NCI-H1105 treated with DMSO at 0.1 percent for 48 hours (cell line): ENCODE data around the gene TIMM29.
A peak's percentile ranks its signal among the peaks of the same experiment; 100 is the strongest.
"Not testable (repeated sequence)": the region's sequence is repeated elsewhere in the genome, so short reads cannot be mapped to it uniquely, and the experiment has no call there.

Source experiments
- DNase-seq: peaks from one replicate; lab custom pipeline; 2025; lab: John Stamatoyannopoulos, UW

The TIMM29 gene

DNA sequence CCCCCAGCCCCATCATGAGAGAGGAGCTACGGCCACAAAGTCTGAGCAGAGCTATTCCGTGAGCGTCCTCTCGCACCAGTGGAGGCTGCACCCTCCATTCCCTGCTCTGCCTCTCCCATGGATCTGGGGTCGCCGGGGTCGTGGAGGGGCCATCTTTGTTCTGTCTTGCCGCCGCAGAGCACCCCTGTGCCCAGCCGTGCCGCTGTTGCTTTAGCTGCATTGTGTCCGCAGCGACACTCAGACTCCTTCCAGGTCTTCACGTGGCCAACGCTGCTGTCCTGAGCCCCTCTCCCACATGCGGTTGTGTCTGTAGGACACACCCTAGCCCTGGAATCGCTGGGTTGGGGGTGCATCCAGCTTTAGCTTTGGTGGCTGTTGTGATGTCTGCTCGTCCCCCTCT is 16.0 kb upstream of the TIMM29 start:
- DNase-seq = no peak

DNA sequence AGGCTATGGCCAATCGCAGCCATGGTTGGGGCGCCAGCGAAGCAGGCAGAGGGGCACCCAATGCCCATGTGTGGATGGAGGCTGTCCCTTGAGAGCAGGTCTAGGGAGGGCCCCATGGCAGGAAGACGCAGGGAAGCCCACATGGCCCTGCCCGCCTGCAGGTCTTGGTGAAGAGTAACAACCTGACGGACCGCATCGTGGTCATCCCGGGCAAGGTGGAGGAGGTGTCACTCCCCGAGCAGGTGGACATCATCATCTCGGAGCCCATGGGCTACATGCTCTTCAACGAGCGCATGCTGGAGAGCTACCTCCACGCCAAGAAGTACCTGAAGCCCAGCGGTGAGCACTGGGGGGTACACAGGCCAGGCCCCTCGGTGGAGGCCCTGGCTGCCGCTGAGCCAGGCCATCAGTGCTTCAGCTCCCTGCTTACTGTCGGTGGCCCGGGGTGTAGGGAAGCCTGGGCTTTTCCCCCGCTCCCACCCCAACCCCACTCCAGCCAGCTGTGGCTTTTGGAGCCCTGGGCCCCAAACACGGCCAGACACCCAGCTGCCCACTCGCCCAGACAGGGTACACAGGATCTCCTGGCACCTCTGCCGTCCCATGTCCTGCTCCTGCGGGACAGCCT is 14.8 kb upstream of the TIMM29 start:
- no peak for DNase-seq

DNA sequence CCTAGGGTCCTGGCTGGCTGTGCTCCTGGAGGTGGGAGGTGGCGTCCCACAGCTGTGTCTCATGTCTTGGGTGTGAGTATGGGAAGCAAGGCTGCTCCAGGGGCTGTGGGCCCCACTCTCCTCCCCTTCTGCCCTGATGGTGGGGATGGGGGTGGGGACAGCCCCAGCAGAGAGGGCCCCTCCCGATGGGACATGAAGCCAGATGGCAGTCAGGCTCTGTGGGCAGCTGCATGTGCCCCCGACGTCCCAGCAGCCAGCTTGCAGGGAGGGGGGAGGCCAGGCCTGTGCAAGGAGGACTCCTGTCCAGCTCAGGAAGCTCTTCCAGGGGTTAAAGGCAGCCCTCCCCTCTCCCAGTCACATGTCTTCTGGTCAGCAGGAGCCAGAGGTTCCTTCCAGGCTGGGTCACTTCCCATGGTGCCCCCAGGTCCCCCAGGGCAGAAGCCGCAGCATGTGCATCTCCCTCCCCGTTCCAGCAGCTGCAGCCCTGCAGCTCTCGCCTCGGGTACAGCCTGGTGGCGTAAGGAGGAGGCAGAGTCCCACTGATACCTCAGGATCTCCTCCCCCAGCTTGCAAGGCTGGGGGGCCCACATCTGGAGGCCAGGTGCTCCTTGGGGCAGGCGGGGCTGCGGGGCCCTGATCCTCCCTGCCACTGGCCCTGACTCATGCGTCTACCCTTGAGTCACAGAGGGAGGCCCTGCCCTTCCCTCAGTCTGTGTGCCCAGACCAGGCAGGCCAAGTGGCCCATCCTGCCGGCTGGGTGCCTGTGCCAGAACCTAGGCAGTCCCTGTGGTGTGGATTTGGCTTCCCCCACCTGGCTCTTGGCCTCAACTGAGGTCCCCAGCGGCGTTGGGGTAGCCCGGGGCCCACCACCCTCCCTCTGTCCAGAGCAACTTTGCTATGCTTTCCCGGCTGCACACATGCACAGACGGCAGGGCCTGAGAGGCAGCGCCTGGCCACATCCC is 13.2 kb upstream of the TIMM29 start:
- DNase-seq = no peak

DNA sequence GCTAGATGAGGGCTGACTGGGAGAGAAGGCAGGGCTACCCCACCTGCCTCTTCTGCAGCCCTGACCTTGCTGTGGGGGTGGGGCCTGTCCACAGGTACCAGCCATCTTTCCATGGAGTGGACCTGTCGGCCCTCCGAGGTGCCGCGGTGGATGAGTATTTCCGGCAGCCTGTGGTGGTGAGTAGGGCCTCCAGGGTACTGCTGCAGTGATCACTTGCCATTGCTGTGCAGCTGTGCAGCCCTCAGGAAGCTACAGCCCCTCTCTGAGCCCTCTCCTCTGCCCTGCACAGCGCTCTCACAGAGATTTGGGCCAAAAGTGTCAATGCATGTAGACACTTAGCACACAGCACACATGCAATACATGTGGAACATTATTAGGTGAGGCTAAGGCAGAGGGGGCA is 12.0 kb upstream of the TIMM29 start:
- DNase-seq = no peak

DNA sequence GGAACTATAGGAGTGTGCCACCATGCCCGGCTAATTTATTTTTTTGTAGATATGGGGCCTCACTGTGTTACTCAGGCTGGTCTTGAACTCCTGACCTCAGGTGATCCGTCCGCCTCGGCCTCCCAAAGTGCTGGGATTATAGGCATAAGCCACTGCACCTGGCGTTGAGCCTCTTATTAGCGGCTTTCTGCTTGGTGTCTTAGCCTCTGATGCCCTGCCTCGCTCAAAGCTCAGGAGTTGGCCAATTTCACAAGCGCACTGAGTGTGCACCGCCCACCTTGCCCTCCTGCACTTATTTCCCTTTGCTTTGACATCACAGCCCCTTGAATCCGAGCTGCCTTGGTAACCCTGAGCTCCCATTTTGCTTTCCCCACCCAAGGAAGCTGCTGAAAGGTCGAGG is 10.3 kb upstream of the TIMM29 start:
- DNase-seq = no peak

DNA sequence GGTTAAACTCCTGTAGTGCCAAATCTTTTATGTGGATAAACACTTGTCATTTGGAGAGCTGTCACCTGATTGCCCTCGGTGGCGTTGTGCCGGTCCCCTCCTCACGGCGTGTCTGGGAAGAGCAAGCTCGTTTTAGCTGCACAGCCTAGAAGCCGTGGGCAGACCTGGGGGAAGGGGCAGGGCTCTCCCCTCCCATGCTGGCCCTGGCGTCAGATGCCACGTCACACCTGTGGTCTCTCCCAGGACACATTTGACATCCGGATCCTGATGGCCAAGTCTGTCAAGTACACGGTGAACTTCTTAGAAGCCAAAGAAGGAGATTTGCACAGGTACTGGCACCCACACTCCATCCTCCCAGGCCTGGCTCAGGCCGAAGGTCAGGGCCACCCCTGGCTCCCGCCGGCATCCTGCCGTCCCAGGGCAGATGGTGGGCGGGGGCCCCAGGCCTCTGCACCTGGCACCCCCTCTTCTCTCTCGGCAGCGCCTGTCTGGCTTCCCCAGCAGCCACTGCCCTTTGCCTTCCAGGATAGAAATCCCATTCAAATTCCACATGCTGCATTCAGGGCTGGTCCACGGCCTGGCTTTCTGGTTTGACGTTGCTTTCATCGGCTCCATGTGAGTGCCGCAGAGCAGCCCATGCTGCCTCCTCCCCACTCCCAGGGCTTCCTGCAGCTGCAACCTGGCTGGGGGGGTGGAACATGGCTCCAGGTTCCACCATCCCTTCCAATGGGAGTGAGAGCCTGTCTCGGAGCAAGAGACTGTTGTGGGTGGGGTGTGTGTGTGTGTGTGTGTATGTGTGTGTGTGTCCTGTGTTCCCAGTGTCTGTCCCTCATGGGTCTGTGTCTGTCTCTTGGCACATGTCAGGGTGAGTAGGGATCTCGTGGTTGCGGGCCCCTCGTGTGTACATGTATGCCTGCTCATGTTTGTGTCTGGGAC is 9.0 kb upstream of the TIMM29 start:
- peak; percentile 40 for DNase-seq

DNA sequence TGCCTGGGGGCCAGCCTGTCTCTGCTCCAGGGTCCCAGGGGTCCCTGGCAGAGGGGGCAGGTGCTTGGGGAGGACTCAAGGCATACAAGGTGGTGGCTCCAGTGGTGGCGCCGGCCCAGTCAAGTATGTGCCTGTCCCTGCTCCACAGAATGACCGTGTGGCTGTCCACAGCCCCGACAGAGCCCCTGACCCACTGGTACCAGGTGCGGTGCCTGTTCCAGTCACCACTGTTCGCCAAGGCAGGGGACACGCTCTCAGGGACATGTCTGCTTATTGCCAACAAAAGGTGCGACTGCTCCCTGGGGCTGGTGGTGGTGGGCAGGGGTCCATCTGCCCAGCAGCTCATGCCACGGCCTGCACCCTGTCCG is 8.3 kb upstream of the TIMM29 start:
- DNase-seq = no peak

DNA sequence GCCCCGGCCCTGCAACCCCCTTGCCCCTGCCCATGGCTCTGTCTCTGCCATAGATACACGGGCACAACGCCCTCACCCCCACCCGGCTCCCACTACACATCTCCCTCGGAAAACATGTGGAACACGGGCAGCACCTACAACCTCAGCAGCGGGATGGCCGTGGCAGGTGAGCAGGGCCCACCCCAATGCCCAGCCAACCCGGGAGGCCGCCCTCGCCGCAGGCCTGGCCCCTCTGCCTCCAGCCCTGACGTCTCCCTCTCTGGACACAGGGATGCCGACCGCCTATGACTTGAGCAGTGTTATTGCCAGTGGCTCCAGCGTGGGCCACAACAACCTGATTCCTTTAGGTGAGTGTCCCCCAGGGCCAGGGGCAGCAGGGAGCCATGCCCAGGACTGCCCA is 7.8 kb upstream of the TIMM29 start:
- no peak for DNase-seq

DNA sequence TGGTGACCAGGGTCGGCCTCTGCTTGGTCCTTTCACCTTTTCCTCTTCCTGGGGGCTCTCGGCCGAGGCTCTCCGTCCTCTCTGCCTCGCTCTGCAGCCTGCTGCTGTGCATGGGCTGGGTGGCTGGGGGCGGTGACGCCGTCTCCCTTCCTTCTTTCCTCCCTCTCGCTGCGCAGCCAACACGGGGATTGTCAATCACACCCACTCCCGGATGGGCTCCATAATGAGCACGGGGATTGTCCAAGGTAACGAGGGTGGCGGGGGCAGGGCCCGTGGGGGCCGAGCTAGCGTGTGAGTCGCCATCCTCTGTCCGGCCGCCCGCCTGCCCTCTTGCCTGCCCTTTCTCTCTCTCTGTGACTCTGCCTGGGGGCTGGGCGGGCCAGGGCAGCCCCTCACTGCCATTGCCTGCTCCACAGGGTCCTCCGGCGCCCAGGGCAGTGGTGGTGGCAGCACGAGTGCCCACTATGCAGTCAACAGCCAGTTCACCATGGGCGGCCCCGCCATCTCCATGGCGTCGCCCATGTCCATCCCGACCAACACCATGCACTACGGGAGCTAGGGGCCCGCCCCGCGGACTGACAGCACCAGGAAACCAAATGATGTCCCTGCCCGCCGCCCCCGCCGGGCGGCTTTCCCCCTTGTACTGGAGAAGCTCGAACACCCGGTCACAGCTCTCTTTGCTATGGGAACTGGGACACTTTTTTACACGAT is 7.3 kb upstream of the TIMM29 start:
- DNase-seq = no peak

DNA sequence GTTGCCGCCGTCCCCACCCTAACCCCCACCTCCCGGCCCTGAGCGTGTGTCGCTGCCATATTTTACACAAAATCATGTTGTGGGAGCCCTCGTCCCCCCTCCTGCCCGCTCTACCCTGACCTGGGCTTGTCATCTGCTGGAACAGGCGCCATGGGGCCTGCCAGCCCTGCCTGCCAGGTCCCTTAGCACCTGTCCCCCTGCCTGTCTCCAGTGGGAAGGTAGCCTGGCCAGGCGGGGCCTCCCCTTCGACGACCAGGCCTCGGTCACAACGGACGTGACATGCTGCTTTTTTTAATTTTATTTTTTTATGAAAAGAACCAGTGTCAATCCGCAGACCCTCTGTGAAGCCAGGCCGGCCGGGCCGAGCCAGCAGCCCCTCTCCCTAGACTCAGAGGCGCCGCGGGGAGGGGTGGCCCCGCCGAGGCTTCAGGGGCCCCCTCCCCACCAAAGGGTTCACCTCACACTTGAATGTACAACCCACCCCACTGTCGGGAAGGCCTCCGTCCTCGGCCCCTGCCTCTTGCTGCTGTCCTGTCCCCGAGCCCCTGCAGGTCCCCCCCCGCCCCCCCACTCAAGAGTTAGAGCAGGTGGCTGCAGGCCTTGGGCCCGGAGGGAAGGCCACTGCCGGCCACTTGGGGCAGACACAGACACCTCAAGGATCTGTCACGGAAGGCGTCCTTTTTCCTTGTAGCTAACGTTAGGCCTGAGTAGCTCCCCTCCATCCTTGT is 6.5 kb upstream of the TIMM29 start:
- DNase-seq = no peak

DNA sequence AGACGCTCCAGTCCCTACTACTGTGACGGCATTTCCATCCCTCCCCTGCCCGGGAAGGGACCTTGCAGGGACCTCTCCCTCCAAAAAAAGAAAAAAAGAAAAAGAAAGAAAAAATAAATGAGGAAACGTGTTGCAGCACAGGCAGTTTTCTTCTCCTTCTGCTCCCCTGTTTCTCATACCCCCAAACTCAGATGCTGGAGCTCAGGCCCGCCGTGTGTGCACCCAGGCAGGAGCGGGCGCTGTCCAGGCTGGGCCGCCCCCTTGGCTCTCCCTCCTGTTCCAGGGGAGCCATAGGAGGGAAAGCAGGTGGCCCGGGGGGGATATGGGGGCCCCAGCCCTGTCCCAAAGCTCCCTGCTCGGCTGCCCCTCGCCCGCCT is 6.0 kb upstream of the TIMM29 start:
- no peak for DNase-seq

DNA sequence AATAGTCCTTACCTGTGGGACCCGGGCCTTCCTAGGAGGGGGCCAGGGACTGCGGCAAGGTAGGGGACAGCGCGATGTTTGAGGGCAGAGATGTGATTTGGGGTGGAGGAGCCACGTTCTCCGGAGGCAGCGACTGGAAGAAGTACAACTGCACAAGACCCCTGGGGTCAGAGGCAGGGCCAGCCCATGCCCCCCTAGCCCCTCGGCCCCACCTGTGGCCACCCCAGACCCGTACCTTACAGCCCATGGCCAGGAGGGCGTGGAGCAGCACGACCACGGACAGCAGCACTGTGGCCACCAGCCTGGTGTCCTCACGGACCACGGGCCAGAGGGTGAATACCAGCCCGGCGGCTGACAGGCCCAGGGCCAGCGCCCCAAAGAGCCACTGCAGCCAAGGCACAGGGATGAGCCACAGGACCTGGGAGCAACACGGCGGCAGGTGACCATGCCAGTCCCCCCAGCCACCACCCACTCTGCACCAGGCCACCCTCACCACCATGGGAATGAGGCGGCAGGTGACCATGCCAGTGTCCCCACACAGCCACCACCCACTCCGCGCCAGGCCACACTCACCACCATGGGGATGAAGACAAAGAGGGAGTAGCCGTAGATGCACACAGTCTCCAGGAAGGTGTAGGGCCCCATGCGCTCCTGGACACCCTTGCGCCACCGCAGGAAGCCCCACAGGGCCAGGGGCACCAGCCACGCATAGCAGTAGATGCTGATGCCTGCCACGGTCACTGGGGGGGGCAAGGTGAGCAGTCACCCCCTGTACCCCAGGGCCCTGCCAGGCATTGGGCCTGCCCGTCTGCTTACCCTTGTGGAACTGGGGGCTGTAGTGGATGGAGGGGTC is 5.1 kb upstream of the TIMM29 start:
- DNase-seq = no peak

DNA sequence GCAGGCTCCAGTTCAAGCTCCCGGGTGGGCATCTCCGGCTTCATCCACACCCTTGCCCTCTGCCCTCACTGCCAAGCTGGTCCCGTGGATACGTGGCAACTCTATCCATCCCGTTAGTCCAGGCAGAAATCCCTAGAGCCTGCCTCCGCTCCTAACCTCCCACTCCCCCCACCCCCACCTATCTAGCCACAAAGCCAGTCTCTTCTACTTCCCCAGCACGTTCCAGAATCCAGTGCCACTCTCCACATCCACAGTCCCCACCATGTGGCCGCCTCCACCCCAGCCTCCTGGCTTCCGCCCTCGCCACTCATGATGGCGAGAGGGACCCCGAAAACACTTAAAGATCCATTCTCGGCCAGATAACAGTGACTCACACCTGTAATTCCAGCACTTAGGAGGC is 4.0 kb upstream of the TIMM29 start:
- no peak for DNase-seq

DNA sequence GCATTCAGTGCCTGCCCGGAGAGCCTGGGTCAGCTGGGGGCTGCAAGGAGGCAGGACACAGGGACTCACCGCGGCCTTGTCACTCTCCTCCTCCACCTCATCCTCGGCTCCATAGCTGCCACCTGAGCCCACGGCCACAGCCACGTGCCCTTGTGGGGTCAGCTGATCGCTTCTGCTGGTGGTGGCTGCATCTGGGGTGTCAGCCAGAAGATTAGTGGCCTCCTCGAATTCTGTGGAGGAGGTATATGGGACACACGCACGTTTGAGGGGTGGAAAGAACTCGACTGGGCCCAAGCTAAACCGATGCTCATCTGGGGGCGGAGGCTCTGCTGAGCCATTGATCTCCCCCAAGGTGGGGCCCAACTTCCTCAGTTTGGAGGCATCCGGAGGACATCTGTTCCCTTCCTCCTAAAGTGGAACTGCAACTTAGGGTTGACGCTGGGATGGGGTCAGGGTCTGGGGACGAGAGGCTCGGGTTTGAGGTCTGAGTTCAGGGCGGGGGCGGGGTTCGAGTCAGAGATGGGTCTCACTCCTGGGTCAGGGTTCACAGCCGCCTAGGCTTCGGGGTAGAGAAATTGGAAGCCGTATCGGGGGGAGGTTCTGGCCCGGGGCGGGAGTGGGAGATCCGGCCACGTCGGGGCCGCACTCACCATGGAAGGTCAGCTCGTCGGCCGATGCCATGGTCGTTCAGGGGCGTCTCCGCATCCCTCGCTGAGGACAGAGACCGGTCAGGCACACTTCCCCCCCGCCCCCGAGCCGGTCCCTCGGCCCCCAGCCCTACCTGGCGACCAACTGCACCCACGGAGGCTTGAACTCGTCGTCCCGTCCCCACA is 665 bp upstream of the TIMM29 start:
- DNase-seq = no peak

DNA sequence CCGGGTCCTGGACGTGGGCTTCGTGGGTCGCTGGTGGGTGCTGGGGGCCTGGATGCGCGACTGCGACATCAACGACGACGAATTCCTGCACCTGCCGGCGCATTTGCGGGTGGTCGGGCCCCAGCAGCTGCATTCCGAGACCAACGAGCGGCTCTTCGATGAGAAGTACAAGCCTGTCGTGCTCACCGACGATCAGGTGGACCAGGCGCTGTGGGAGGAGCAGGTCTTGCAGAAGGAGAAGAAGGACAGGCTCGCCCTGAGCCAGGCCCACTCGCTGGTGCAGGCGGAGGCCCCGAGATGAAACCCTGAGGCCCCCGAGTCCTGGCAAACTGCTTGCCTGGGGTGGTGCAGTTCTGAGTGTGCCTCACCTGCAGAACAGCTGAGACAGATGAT is 787 bp downstream of the TIMM29 start:
- no peak for DNase-seq

DNA sequence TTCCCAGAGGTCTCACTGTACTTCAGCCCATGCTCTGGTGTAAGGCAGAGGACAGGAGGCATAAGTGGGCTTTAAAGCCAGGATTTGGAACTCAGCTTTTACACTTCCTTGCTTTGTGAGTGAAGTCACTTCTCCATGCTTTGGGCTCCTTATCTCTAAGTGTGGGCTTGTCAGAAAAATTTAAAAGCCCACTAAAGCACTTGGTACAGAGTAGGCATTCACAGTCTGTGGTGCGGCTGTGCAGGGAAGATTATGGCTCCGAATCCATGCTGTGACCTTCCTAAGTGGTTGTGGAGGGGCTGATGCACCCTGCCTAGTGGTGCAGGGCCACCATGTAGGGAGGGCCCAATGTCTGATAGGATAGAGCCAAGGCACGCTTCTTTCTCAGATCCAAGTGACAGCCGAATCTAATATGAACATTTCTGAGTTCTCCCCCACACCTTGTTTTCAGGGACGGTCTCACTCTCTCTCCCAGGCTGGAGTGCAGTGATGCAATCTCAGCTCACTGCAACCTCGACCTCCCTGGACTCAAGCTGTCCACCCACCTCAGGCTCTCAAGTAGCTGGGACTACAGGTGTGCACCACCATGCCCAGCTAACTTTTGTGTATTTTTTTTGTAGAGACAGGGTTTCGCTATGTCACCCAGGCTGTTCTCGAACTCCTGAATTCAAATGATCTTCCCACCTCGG is 6.9 kb downstream of the TIMM29 start:
- no peak for DNase-seq

DNA sequence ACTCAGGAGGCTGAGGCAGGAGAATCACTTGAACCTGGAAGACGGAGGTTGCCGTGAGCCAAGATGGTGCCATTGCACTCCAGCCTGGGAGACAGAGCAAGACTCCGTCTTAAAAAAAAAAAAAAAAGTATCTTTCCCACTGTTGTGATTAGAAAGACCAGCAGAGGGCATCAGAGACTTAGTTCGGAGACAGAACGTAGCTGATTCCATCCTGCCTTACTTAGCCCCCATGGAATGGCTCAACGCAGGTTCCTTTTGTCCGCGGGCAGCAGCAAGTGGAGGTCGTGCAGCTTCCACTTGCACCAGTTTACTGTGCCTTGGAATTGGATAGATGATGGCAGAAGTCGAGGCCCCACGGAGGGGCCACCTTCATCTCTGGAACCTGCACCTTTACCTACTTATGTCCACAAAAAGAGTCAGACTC is 8.1 kb downstream of the TIMM29 start:
- DNase-seq = peak; percentile 90

DNA sequence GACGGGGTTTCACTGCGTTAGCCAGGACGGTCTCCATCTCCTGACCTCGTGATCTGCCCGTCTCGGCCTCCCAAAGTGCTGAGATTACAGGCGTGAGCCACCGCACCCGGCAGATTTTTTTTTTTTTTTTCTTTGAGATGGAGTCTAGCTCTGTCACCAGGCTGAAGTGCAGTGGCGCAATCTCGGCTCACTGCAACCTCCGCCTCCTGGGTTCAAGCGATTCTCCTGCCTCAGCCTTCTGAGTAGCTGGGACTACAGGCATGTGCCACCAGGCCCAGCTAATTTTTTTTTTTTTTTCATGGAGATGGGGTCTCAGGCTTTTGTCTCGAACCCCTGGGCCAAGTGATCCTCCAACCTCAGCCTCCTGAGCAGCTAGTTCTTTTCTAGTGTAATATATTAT is 13.0 kb downstream of the TIMM29 start:
- not testable (repeated sequence) for DNase-seq

DNA sequence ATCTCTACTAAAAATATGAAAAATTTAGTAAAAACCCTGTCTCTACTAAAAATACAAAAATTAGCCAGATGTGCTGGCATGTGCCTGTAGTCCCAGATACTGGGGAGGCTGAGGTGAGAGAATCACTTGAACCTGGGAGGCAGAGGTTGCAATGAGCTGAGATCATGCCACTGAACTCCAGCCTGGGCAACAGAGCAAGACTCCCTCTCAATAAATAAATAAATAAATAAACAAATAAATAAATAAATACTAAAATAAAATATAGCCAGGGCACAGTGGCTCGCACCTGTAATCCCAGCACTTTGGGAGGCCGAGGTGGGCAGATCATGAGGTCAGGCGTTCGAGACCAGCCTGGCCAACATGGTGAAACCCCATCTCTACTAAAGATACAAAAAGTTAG is 14.8 kb downstream of the TIMM29 start:
- not testable (repeated sequence) for DNase-seq
